NB4 (cell line): Measurements from ENCODE around the gene CC2D2B.

Source experiments
- DNase-seq: peaks from one replicate; pipeline ENCODE4 v3.0.0; 2010; ENCODE audit warnings: low read depth
- H3K4me3 ChIP-seq: one replicate; pipeline ENCODE4 v1.5.1; 2011; ENCODE audit warnings: mild to moderate bottlenecking, low read depth, low read length, moderate library complexity
- MYC ChIP-seq: IDR thresholded peaks from 2 replicates; pipeline ENCODE4 v1.6.1; 2011; ENCODE audit warnings: low read depth, low read length
- POLR2A ChIP-seq: IDR thresholded peaks from 2 replicates; pipeline ENCODE4 v1.6.1; 2011; ENCODE audit warnings: mild to moderate bottlenecking; ENCODE audit not compliant: insufficient read length; ENCODE audit errors: extremely low read depth
- TF ChIP-seq, protein P1 (sequence below): IDR thresholded peaks from 2 replicates; pipeline ENCODE4 v1.6.1; 2011; ENCODE audit warnings: low read depth, low read length
- TF ChIP-seq, protein P2 (sequence below): IDR thresholded peaks from one replicate; pipeline ENCODE4 v1.5.1; 2012; ENCODE audit warnings: low read depth, low read length

The CC2D2B gene

DNA sequence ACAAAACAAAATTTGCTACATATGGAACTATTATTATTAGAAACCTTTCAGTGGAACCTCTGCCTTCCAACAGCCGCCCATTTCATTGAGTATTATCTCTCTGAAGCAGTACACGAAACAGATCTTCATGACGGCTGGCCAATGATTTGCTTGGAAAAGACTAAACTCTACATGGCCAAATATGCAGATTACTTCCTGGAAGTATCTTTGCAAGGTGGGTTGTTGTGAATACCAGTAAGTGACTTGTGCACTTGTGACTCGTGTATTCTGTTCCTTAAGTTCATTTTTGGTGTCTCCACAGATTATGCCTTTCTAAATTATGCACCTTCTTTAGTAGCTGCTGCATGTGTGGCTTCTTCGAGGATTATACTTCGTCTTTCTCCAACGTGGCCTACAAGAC lies 149.0 kb downstream of the CC2D2B start:
- no peak overlapping the region for H3K4me3 ChIP-seq
- DNase-seq, result no peak

DNA sequence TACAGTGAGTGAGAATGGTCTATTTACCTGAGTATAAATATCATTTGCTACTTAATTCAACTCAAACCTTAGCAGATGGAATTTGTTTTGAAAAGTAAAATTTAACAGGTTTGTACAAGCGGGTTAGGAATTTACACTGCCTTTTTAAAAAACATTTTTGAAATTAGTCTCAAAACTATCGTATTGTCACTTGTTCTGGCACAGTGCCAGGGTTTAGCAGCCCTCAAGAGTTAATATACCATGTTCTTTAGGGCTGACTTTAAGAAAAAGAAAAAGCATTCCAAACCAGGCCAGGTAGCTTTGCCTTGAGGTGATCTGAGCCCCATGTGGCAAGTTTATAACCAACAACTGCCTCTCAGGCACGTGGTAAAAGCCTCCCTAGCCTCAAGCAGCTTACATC lies 153.5 kb downstream of the CC2D2B start:
- TF ChIP-seq, protein P1, sequence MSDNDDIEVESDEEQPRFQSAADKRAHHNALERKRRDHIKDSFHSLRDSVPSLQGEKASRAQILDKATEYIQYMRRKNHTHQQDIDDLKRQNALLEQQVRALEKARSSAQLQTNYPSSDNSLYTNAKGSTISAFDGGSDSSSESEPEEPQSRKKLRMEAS, result no peak
- TF ChIP-seq, protein P2, sequence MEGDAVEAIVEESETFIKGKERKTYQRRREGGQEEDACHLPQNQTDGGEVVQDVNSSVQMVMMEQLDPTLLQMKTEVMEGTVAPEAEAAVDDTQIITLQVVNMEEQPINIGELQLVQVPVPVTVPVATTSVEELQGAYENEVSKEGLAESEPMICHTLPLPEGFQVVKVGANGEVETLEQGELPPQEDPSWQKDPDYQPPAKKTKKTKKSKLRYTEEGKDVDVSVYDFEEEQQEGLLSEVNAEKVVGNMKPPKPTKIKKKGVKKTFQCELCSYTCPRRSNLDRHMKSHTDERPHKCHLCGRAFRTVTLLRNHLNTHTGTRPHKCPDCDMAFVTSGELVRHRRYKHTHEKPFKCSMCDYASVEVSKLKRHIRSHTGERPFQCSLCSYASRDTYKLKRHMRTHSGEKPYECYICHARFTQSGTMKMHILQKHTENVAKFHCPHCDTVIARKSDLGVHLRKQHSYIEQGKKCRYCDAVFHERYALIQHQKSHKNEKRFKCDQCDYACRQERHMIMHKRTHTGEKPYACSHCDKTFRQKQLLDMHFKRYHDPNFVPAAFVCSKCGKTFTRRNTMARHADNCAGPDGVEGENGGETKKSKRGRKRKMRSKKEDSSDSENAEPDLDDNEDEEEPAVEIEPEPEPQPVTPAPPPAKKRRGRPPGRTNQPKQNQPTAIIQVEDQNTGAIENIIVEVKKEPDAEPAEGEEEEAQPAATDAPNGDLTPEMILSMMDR, result no peak
- no peak for DNase-seq
- H3K4me3 ChIP-seq, result no peak overlapping the region

More for the DNA sequence above, 149.0 kb downstream of the CC2D2B start:
- TF ChIP-seq, protein P1, result no peak
- TF ChIP-seq POLR2A (no peak), MYC (no peak)
- TF ChIP-seq, protein P2, result no peak

DNA sequence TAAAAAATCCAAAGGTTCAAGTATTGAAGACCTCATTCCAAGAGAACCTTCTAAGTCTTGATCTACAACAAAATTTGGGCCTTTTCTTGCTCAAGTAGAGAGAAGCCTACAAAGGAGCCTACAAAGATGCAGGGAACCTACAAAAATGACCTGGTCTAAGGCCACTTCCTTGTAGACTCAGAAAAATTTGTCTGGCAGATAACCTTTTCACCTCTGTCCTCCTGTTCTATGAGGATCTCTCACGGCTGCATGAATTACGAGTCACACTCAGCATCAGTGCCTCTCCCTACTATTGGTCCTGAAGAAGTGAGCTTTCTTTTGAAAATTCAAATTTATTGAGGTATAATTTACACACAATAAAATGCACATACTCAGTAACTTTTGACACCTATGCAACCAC lies 164.9 kb downstream of the CC2D2B start:
- no peak for DNase-seq
- no peak for TF ChIP-seq POLR2A
- TF ChIP-seq, protein P2, result no peak
- no peak for TF ChIP-seq MYC
- TF ChIP-seq, protein P1, result no peak
- H3K4me3 ChIP-seq, result no peak overlapping the region

DNA sequence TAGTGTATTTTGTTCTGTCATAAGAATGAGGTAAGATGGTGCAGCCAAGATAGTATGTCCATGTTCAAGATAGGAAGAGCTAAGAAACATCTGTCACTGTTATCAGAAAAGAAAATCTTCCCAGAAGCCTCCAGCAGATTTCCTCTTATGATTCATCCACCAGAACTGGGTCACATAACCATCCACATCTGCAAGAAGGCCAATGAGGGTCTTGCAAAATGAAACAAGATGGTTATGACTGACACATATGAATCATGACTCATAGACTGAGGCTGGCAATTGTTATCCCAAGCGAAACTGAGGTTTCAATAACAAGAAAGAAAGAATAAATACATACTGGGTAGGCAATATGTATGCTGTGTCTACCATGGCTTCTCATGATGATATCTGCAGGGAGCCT lies 165.9 kb downstream of the CC2D2B start:
- DNase-seq, result peak; percentile 88
- H3K4me3 ChIP-seq, result no peak overlapping the region
- TF ChIP-seq, protein P1, result no peak
- TF ChIP-seq POLR2A (no peak), MYC (no peak)
- TF ChIP-seq, protein P2, result no peak

DNA sequence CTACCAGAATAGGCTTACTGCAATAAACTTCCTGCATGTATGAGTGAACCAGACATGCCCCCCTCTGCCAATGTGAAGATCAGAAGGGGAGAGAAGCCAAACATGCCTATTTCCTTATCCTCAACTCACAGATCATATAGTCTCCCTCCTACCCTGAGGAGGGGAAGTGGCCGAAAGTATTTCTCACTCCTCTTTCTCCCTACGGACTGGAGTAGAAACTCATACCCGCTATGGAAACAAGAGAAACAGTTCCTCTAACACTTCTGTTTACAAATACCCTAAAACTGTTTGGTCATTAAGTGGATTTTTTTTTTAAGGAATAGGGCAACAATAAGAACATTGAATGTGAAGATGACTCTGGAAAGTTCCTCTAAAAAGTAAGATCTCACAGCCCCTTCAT lies 167.0 kb downstream of the CC2D2B start:
- no peak overlapping the region for H3K4me3 ChIP-seq
- TF ChIP-seq MYC (no peak), POLR2A (no peak)
- TF ChIP-seq, protein P2, result no peak
- TF ChIP-seq, protein P1, result no peak
- no peak for DNase-seq

DNA sequence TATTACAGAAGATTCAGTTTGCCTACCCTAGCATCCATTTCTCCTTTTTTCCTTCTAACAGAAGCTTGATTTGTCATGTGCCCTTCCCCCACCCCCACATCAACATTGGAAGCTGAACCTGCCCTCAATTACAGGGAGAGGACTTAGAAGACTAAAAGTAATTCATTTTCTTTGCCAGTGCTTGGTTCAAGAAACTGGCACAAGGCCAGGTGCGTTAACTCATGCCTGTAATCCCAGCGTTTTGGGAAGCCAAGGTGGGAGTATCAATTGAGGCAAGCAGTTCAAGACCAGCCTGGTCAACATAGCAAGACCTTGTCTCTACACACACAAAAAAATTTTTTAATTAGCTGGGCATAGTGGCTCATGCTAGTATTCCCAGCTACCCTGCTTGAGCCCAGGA lies 168.2 kb downstream of the CC2D2B start:
- H3K4me3 ChIP-seq, result no peak overlapping the region
- TF ChIP-seq MYC (no peak), POLR2A (no peak)
- TF ChIP-seq, protein P1, result no peak
- TF ChIP-seq, protein P2, result no peak
- no peak for DNase-seq
